HG02763 (cell line): ENCODE data around the gene MRPL2.
A peak's percentile ranks its signal among the peaks of the same experiment; 100 is the strongest.

Source experiments
- ATAC-seq: cut with Tn5 transposase; IDR thresholded peaks from one replicate; pipeline ENCODE4 v1.9.1; 2021; ENCODE audit warnings: mild to moderate bottlenecking, moderate library complexity; ENCODE audit not compliant: unreplicated experiment

Gene MRPL2

GRCh38 chr6:43021270-43022047 lies 37.8 kb downstream of the MRPL2 start, which contains the start of gene RRP36:
Gene RRP36 (plus strand): TSS chr6:43021623. CDS start chr6:43021655, 32 bp downstream.
- peak; percentile 72 for ATAC-seq

- ATAC-seq = no peak
These were observed 38.4 kb downstream of the MRPL2 start for GRCh38 chr6:43020847-43021246.

- ATAC-seq = no peak
These were observed 39.1 kb downstream of the MRPL2 start for GRCh38 chr6:43020052-43020705.

GRCh38 chr6:43019152-43019551 lies 40.1 kb downstream of the MRPL2 start:
- no peak for ATAC-seq

GRCh38 chr6:43016943-43017334 lies 42.3 kb downstream of the MRPL2 start:
- ATAC-seq = no peak

GRCh38 chr6:43016176-43016942 lies 42.9 kb downstream of the MRPL2 start:
- ATAC-seq = no peak

GRCh38 chr6:43014434-43014909 lies 44.8 kb downstream of the MRPL2 start:
- no peak for ATAC-seq

GRCh38 chr6:43013843-43014433 lies 45.3 kb downstream of the MRPL2 start, which contains the start of the genes KLHDC3 and MEA1:
Gene KLHDC3 (plus strand): TSS chr6:43014249. CDS start chr6:43017193, 2,944 bp downstream.
Gene MEA1 (minus strand): TSS chr6:43013946. CDS start chr6:43013813, 133 bp downstream.
- peak; percentile 93 for ATAC-seq

- ATAC-seq = no peak
These were observed 46.0 kb downstream of the MRPL2 start for GRCh38 chr6:43013097-43013842.

- ATAC-seq = no peak
These were observed 46.9 kb downstream of the MRPL2 start for GRCh38 chr6:43012364-43012763.

GRCh38 chr6:43011207-43011606 lies 48.0 kb downstream of the MRPL2 start:
- no peak for ATAC-seq

- ATAC-seq = no peak
These were observed 50.1 kb downstream of the MRPL2 start for GRCh38 chr6:43009124-43009523.

- no peak for ATAC-seq
These were observed 52.1 kb downstream of the MRPL2 start for GRCh38 chr6:43007126-43007525.

- ATAC-seq = no peak
These were observed 53.0 kb downstream of the MRPL2 start for GRCh38 chr6:43006251-43006650.

- no peak for ATAC-seq
These were observed 53.4 kb downstream of the MRPL2 start for GRCh38 chr6:43005844-43006243.
